Spleen (tissue), 13 donors: ENCODE measurements around the gene EXTL1. TPM values are rescaled to one million over a fixed set of nuclear protein-coding genes. Genes with fewer than 3 reads are reported as not detected.

Experiments used
- DNase-seq: peaks from one replicate; pipeline ENCODE4 v3.0.0-alpha.2; 2020
- H3K27ac ChIP-seq, 8 donors: fragments of 200-600 bp; sonication (generic) in 7 of 8; 1 replicate in 4 of 8; 2 replicates in 4 of 8; pipeline versions ENCODE4 v1.5.0 to v1.8.0; 2016 to 2021; ENCODE audit warnings: inconsistent platforms in 4 of 8, mild to moderate bottlenecking in 4 of 8, moderate library complexity in 1 of 8
- H3K27me3 ChIP-seq, 7 donors: fragments of 200-600 bp; sonication (generic) in 6 of 7; replicated peaks in 1 of 7; 1 replicate in 4 of 7; 2 replicates in 3 of 7; pipeline versions ENCODE4 v1.5.0 to v1.8.0; 2016 to 2021; ENCODE audit warnings: inconsistent platforms in 3 of 7, mild to moderate bottlenecking in 1 of 7
- H3K36me3 ChIP-seq, 6 donors: fragments of 200-600 bp; sonication (generic) in 5 of 6; 1 replicate in 4 of 6; 2 replicates in 2 of 6; pipeline versions ENCODE4 v1.5.0 to v1.8.0; 2016 to 2021; ENCODE audit warnings: inconsistent platforms in 2 of 6
- H3K4me1 ChIP-seq, 6 donors: fragments of 200-600 bp; sonication (generic) in 5 of 6; 1 replicate in 3 of 6; 2 replicates in 3 of 6; pipeline versions ENCODE4 v1.5.0 to v1.8.0; 2016 to 2021; ENCODE audit warnings: inconsistent platforms in 3 of 6
- H3K4me3 ChIP-seq, 8 donors: fragments of 200-600 bp; sonication (generic) in 7 of 8; 1 replicate in 4 of 8; 2 replicates in 4 of 8; pipeline versions ENCODE4 v1.5.0 to v1.8.0; 2016 to 2021; ENCODE audit warnings: inconsistent platforms in 4 of 8, mild to moderate bottlenecking in 4 of 8, moderate library complexity in 2 of 8
- H3K9me3 ChIP-seq, 8 donors: fragments of 200-600 bp; sonication (generic) in 7 of 8; 1 replicate in 4 of 8; 2 replicates in 4 of 8; pipeline versions ENCODE4 v1.5.0 to v1.8.0; 2016 to 2021; ENCODE audit warnings: inconsistent platforms in 4 of 8
- CTCF ChIP-seq, 11 experiments: fragments of 200-600 bp in 7 of 11; fragments of 450-650 bp in 4 of 11; sonication (generic) in 4 of 11; IDR thresholded peaks in 8 of 11; conservative IDR thresholded peaks in 3 of 11; 1 replicate in 7 of 11; 2 replicates in 4 of 11; pipeline versions ENCODE4 v1.4.0 to v1.8.0; 2016 to 2021; ENCODE audit warnings: antibody characterized with exemption in 11 of 11, inconsistent platforms in 4 of 11, mild to moderate bottlenecking in 1 of 11
- POLR2A ChIP-seq, 3 donors: fragments of 450-650 bp; IDR thresholded peaks; one replicate each; pipeline ENCODE4 v1.5.1; 2017; ENCODE audit warnings: antibody characterized with exemption in 3 of 3, mild to moderate bottlenecking in 1 of 3
- POLR2AphosphoS5 ChIP-seq, 3 donors: sonication (generic); formaldehyde crosslinking; IDR thresholded peaks; one replicate each; pipeline ENCODE4 v1.5.1; 2017; ENCODE audit warnings: antibody characterized with exemption in 3 of 3
- WGBS, 5 donors: extraction: QIAGEN DNeasy Blood & Tissue Kit in 3 of 5; methylation state at CpG; one replicate each; pipeline versions ENCODE4 v1.1.5 to v1.1.7; 2013 to 2018; 5-methylcytosine and 5-hydroxymethylcytosine counted together
- intact Hi-C: fragments of 100-400 bp; cut with DNase I; formaldehyde crosslinking; loops from one replicate; pipeline ENCODE4 v1.15.0; 2023; ENCODE audit warnings: low total_unique reads
- long read RNA-seq, 2 donors: transcript quantifications; one replicate each; lab custom pipeline, GENCODE V29; 2026
- polyA plus RNA-seq, 3 donors: library from polyadenylated mRNA; stranded (reverse); fragments of 200-250 nt; gene quantifications; one replicate each; pipeline ENCODE4 v1.2.1, GENCODE V29; 2013
- total RNA-seq, 7 donors: library from RNA; depleted of rRNA in 3 of 7; stranded (reverse); fragments of >200 nt in 3 of 7; fragmentation: NEBNext Ultra II Directional in 4 of 7; extraction: Animal tissue kit (Norgen Biotek cat#: 25700) in 4 of 7; gene quantifications; one replicate each; pipeline versions ENCODE4 v1.1.0 to v1.2.1, GENCODE V29; 2016 to 2021
- donor health status: healthy with polysubstance abuse.
- donor health status: DM: no; HTN: no; CAD: no; lungs with moderate emphysema.
- donor health status: DM: no; HTN: no; CAD: no.
- donor health status: Bipolar disorder and iron deficiency.
- donor health status: healthy.
- donor health status: DM: no; HTN: no; CAD: no.
- donor health status: DM: yes; HTN: yes; CAD: no.

EXTL1 gene
- total RNA-seq = 1 to 10 TPM; 2.3 to 8.6 (median 4.9) TPM
- polyA plus RNA-seq = 1 to 10 TPM in 1 of 3 donors, under 1 TPM in 2; 0.30 to 3.6 (median 0.63) TPM
- long read RNA-seq, donor 1 = 0 reads
- long read RNA-seq, donor 2 = 0 reads

GRCh38 chr1:26021647-26022403, at the start of gene EXTL1:
Gene EXTL1, plus strand, starts transcription at chr1:26021775. Its CDS starts 872 bp downstream, at chr1:26022647.
- Histone ChIP-seq H3K27me3 (no peaks in the 10 kb centered on the region), H3K36me3 (no peaks in the 10 kb centered on the region), H3K9me3 (no peaks in the 10 kb centered on the region), H3K4me3 (peak within 1 kb of the TSS in 6 of 8 donors; percentile 6 to 41 (median 21)), H3K27ac (peak within 1 kb of the TSS in 7 of 8 donors; percentile 53 to 72 (median 61)), H3K4me1 (peaks cover 4 to 38% (median 25%) of the 10 kb centered on the region in 6 donors)
- no peak for DNase-seq
- TF ChIP-seq POLR2AphosphoS5 (IDR thresholded peaks at IDR 0.05) = peak; percentile 33 to 64 (median 62)
- no peak for TF ChIP-seq POLR2A (IDR thresholded peaks at IDR 0.05)
- 51 to 68% (median 59%) methylated on average over 7 to 15 of the region's 15 CpGs for WGBS, 5 donors
- intact Hi-C loops = no loop called here

- H3K9me3 ChIP-seq = no peaks in the 10 kb centered on the region
- H3K27ac ChIP-seq = peak overlapping the region; percentile 33 to 71 (median 49)
- intact Hi-C loops = no loop called here
- peaks cover 3 to 100% (median 62%) of the 10 kb centered on the region in 6 donors for H3K36me3 ChIP-seq
- peaks cover 0 to 22% (median 12%) of the 10 kb centered on the region in 6 donors for H3K4me1 ChIP-seq
- TF ChIP-seq POLR2A (IDR thresholded peaks at IDR 0.05) (no peak), CTCF (IDR thresholded peaks at IDR 0.05 in 8 of 11, conservative IDR thresholded peaks at IDR 0.05 in 3 of 11) (no peak), POLR2AphosphoS5 (IDR thresholded peaks at IDR 0.05) (no peak)
- no peak overlapping the region for H3K4me3 ChIP-seq
- WGBS, 5 donors = 50 to 73% (median 70%) methylated on average over 1 of the region's 1 CpG
- no peaks in the 10 kb centered on the region for H3K27me3 ChIP-seq
- no peak for DNase-seq
These were observed 49.8 kb upstream of the EXTL1 start for GRCh38 chr1:25971811-25972180.

GRCh38 chr1:25973610-25974321, 47.8 kb upstream of the EXTL1 start:
- H3K9me3 ChIP-seq = no peaks in the 10 kb centered on the region
- intact Hi-C loops = no loop called here
- peaks cover 3 to 97% (median 64%) of the 10 kb centered on the region in 6 donors for H3K36me3 ChIP-seq
- WGBS, 5 donors = 88 to 96% (median 93%) methylated on average over 6 of the region's 6 CpGs
- no peak overlapping the region for H3K4me3 ChIP-seq
- no peak overlapping the region for H3K27ac ChIP-seq
- H3K4me1 ChIP-seq = peaks cover 0 to 22% (median 12%) of the 10 kb centered on the region in 6 donors
- TF ChIP-seq POLR2AphosphoS5 (IDR thresholded peaks at IDR 0.05) (no peak), CTCF (IDR thresholded peaks at IDR 0.05 in 8 of 11, conservative IDR thresholded peaks at IDR 0.05 in 3 of 11) (no peak), POLR2A (IDR thresholded peaks at IDR 0.05) (no peak)
- no peak for DNase-seq
- no peaks in the 10 kb centered on the region for H3K27me3 ChIP-seq

GRCh38 chr1:25977801-25978200, 43.8 kb upstream of the EXTL1 start:
- TF ChIP-seq POLR2A (IDR thresholded peaks at IDR 0.05) = no peak
- TF ChIP-seq CTCF (IDR thresholded peaks at IDR 0.05 in 8 of 11, conservative IDR thresholded peaks at IDR 0.05 in 3 of 11) = no peak
- TF ChIP-seq POLR2AphosphoS5 (IDR thresholded peaks at IDR 0.05) = no peak
- 77 to 95% (median 84%) methylated on average over 5 of the region's 5 CpGs for WGBS, 5 donors
- Histone ChIP-seq H3K4me3 (no peak overlapping the region), H3K27me3 (no peaks in the 10 kb centered on the region), H3K27ac (no peak overlapping the region), H3K4me1 (no peaks in the 10 kb centered on the region), H3K36me3 (peaks cover 3 to 97% (median 74%) of the 10 kb centered on the region in 6 donors), H3K9me3 (no peaks in the 10 kb centered on the region)
- no peak for DNase-seq
- intact Hi-C loops = no loop called here
